HG03060 (cell line): ENCODE results near the gene MTA1.
A peak's percentile ranks its signal among the peaks of the same experiment; 100 is the strongest.

Experiments
- ATAC-seq: cut with Tn5 transposase; IDR thresholded peaks from one replicate; pipeline ENCODE4 v1.9.1; 2021; ENCODE audit warnings: low read depth, moderate number of reproducible peaks; ENCODE audit not compliant: unreplicated experiment

Gene MTA1

GRCh38 chr14:105482486-105483110 is 63.0 kb downstream of the MTA1 start:
- ATAC-seq, result no peak

DNA sequence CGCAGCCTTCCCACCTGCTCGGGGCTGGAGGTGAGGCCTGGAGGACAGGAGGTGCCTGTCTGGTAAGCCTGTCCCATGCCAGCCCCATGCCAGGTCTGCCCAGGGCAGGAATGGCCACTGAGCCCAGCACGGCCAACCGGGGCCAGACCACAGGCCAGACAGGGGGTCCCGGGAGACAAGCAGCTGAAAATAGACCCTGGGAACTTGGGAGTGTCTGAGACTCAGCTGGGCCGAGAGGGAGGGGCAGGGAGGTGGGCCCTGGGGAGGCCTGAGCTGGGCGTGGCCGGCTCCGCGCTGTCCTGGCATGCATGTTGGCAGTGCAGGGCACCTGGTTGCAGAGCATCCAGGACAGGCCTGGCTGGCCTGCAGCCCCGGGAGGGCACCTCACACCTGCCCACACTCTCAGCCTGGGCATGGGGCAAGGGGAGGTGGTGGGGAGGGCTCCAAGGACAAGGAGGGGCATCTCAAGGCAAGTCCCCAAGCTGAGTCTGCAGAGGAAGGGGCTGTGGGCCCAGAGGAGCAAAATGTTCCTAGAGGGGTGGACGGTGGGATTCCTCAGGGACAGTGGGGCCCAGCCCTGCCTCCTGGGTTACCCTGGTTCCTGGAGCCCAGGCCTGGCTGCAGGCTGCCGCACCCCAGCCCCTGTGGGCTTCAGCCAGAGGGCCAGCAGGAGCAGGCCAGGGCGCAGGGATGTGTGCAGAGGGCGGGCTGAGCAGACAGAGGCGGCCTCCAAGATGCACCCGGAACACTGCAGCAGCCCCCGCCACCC is 63.9 kb downstream of the MTA1 start:
- no peak for ATAC-seq

DNA sequence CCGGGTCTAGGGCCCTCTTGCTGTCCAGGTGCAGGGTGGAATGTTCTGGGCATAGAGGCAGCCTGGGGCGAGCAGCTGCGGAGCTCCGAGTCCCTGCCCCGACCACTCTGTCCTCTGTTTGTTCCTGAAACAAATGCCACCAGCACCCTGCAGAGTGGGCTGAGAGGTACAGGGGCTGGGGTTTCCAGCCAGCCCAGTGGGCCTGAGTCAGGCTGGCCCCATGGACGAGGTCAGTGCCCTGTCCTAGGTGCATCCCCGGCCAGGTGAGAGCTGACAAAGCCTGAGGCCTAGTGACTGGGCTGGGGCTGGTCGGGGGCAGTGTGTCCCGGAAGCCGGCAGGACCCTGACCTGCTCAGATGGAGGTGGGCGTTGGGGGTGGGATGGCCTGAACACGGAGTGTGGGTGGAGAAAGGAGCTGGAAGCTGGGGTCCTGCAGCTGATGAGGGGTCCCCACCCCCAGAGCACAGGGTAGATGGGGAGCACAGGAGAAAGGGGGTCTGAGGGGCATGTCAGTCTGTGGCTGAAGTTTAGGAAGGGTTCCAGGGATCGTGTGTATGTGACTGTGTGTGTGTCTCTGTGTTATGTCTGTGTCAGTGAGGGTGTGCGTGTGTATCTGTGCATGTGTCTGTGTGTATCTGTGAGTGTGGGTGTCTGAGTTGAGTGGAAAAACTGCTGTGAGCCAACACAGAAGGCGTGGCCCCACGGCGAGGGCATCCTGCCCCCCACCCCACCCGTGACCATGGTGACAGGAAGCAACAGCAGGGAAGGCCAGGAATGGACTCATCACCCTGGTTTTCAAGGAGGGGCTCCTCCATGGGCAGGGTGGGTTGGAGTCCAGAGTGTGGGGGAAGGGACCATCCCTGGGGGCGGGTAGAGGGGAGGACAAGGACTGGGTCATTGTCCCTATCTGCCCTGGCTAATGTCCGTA is 64.7 kb downstream of the MTA1 start:
- no peak for ATAC-seq

GRCh38 chr14:105484997-105485393 is 65.4 kb downstream of the MTA1 start:
- no peak for ATAC-seq

- no peak for ATAC-seq
Observed at GRCh38 chr14:105485739-105486162, 66.1 kb downstream of the MTA1 start.

DNA sequence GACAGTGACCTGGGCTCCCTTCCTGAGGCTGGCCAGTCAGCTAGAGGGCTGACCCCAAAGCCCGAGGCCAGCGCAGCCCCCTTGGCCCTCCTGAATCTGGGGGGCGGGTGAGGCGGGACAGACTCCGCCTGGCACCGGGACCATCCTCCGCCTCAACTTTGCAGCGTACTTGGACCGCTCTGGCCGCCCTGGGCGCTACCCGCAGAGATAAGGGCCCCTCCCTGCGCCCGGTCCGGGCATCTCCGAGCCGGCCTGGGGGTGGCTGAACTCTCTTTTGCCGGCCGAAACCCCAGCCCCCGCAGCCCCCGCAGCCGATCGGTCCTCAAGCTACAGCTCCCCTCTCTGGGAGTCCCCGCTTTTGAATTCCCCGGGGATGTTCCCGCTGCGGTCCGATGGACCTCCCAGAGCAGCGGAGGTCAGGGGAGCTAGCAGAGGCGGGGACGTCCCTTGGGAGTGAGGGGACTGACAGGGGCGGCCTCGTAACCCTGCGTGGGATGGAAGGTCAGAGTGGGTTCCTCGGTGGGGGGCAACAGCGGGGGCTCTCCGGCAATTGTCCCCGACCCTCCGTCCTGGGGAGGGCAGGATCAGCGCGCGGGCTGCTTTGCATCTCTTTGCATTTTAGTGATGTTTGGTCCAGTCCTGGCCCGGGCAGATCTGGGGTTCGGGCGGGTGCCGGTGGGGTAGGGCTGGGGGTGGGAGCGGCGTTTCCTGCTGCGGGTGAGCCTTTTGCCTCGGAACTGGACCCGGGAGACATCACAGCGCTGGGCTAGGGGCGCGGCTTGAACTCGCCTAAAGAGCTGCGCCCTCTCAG is 66.7 kb downstream of the MTA1 start, which contains the start of gene CRIP1:
TSS of gene CRIP1 (plus strand) at position 724 of the 811 bp plus-strand sequence. CDS start 374 bp downstream, outside the sequence.
- ATAC-seq, result no peak

DNA sequence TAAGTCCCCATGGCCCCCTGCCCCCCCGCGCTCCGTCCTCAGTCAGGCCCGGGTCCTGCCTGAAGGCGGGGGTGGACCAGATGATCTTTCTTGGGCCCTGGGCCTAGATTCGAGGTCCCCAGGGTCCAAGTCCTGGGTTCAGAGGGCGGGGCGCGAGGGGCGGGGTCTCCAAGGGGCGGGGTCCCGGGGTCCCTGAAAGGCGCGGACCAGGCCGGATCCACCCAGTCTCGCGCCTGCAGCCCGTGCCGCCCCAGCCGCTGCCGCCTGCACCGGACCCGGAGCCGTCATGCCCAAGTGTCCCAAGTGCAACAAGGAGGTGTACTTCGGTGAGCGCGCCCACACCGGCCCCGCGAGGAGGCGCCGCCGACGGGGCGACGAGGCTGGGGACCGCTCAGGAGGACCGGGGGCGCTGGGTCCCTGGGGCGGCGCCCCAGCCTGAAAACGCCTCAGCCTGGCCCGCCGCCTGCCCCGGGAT is 67.4 kb downstream of the MTA1 start:
- ATAC-seq, result no peak

GRCh38 chr14:105487449-105487985 is 67.9 kb downstream of the MTA1 start:
- no peak for ATAC-seq

DNA sequence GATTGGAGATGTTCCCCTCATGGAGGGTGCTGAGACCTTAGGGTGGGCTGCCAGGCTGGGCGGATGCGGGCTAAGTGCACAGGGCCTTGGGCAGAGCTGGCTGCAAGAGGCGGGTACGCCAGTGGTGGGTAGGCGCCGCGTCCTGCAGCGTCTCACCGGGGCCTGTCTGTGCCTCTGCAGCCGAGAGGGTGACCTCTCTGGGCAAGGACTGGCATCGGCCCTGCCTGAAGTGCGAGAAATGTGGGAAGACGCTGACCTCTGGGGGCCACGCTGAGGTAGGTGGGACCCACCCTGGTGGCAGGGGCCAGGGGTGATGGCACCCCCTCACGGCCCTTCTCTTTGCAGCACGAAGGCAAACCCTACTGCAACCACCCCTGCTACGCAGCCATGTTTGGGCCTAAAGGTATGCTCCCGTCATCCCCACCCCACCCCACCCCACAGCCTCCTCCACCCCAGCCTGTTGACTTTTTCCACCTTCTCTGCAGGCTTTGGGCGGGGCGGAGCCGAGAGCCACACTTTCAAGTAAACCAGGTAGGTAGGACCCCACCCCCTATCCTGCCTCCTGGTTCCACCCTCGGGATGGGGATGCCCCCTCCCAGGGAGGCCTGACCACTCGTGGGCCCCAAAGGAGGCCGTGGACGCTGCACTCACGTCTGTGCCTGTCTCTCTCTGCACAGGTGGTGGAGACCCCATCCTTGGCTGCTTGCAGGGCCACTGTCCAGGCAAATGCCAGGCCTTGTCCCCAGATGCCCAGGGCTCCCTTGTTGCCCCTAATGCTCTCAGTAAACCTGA is 68.6 kb downstream of the MTA1 start:
- no peak for ATAC-seq

DNA sequence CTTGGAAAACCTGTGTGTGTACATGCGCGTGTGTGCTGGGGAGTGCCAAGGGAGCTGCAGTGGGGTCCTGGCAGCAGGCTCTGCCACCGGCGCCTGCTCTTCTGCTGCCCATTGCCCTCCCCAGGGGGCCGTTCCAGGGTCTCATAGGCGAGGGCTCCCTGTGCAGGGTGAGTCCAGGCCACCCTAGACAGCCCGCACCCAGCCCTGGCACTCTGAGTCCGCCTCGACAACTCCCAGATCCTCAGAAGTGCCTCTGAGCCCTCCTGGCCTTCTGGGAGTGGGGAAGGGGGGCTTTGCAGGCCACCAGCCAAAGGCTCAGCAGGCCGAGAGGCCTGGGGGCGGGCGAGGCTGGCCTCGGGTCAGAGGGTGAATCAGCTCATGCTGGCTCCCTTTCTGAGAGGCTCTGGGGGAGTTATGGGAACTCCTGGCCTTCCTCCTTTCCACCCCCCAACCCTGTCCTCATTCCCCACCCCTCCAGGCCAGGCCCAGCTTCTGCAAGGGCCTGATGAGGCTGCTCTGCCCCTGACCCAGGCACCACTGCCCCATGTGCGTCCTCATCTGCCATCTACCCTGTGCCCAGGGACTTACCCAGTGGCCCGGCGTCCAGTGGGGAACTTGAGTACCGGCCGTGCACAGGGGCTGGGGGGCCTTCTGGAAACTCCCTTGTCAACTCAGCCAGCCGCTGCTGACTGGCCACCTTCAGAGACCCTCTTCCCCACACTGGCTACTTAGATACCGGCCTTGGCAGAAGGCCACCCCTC is 69.3 kb downstream of the MTA1 start:
- ATAC-seq, result no peak

GRCh38 chr14:105489542-105490266 is 70.1 kb downstream of the MTA1 start:
- no peak for ATAC-seq

- no peak for ATAC-seq
Observed at GRCh38 chr14:105490267-105490571, 70.6 kb downstream of the MTA1 start.

- ATAC-seq, result peak; percentile 79
Observed at GRCh38 chr14:105490572-105491365, 71.1 kb downstream of the MTA1 start, which contains the start of gene TEDC1. TSS of gene TEDC1 (plus strand) at chr14:105491246. CDS start at chr14:105491376, 130 bp downstream.

DNA sequence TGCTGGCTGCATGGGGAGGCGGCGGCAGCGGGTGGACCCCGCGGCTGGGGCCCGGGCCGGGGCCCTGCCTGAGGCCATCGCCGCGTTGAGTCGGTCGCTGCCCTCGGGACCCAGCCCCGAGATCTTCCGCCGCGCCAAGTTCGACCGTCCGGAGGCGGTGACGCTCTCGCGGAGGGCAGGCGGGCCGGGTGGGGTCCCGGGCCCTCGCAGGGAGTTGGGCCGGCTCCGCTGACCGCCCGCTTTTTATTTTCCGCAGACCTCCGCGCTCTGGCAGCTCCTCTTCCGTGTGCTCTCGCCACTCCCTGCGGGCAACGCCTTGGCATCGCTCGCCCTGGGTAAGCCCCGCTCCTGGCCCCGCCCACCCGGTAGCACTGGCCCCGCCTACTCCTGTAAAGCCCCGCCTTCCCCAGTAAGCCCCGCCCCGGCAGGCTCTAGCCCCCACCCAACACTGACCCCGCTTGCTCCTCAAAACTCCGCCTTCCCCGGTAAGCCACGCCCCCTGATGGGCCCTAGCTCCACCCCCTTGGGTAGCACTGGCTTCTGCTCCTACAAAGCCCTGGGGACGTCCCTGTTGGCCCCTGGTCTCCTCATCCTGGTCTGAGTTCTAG is 71.8 kb downstream of the MTA1 start:
- ATAC-seq, result no peak

DNA sequence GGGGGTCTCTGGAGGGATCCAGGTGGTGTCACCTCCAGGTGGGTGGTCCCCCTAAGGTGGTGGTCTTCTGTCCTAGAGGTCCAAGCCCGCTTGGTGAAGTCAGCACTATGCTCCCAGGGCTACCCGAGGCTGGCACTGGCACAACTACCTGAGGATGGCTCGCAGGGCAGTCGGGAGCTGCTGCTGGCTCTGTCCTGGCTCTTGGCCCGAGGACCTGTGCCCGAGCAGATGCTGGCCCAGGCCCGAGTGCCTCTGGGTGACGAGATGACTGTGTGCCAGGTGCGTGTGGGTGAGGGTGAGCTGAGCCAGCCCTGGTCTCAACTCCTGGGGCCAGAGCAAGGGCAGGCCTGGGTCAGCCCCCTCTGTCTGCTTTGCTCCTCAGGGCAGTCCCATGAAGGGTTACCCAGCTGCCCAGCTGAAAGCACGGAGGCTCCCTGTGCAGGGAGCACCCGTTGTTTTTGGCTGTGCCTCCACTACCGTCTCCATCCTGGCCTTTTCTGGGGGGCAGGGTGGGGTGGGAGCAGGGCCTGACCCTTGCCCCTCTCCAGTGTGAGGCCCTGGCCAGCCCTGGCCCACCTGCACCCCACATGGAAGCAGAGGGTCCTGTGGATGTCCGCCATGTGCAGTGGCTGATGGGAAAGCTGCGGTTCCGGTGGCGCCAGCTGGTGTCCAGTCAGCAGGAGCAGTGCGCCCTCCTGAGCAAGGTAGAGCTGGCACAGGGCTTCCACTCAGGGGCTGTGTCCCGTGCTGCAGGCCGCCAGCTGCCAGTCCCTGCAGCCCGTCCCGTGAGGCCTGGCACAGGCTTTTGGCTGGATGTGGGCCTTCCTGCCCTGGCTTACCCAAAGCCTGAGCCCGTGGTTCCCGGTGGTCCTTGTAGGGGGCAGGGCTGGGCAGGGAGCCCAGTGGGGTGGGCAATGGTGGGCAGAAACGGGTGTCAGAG is 72.7 kb downstream of the MTA1 start:
- ATAC-seq, result no peak
